ENCODE results near the gene TBRG4. TPM values are rescaled to one million over a fixed set of nuclear protein-coding genes. Genes with fewer than 3 reads are reported as not detected.

Gene TBRG4
- total RNA-seq, 1 donor from 2014 or later, result 71.2 TPM

GRCh38 chr7:45119550-45119949, 8.1 kb upstream of the TBRG4 start:
- no peaks in the 10 kb centered on the region for H3K27me3 ChIP-seq
- H3K4me3 ChIP-seq, result no peak overlapping the region
- H3K9me3 ChIP-seq, result no peaks in the 10 kb centered on the region
- H3K36me3 ChIP-seq, result no peaks in the 10 kb centered on the region
- intact Hi-C loops (cut with DNase I), result no loop called here
- no peak for TF ChIP-seq POLR2AphosphoS5 (IDR thresholded peaks at IDR 0.05; ENCODE audit: insufficient read depth in 1 of 2, low read depth in 1 of 2)
- TF ChIP-seq POLR2A (IDR thresholded peaks at IDR 0.05), result no peak
- no peak for TF ChIP-seq CTCF (IDR thresholded peaks at IDR 0.05)
- DNase-seq (ENCODE audit: extremely low spot score in 2 of 2), result no peak
- no peaks in the 10 kb centered on the region for H3K4me1 ChIP-seq
- H3K27ac ChIP-seq, result no peak overlapping the region

GRCh38 chr7:45118889-45119331, 7.4 kb upstream of the TBRG4 start:
- no peak for DNase-seq (ENCODE audit: extremely low spot score in 2 of 2)
- Histone ChIP-seq H3K27me3 (no peaks in the 10 kb centered on the region), H3K4me1 (no peaks in the 10 kb centered on the region), H3K36me3 (no peaks in the 10 kb centered on the region), H3K27ac (no peak overlapping the region), H3K4me3 (no peak overlapping the region), H3K9me3 (no peaks in the 10 kb centered on the region)
- no peak for TF ChIP-seq POLR2A (IDR thresholded peaks at IDR 0.05)
- TF ChIP-seq POLR2AphosphoS5 (IDR thresholded peaks at IDR 0.05; ENCODE audit: insufficient read depth in 1 of 2, low read depth in 1 of 2), result no peak
- TF ChIP-seq CTCF (IDR thresholded peaks at IDR 0.05), result no peak
- intact Hi-C loops (cut with DNase I), result no loop called here

- H3K27ac ChIP-seq, result no peak overlapping the region
- DNase-seq (ENCODE audit: extremely low spot score in 2 of 2), result no peak
- H3K36me3 ChIP-seq, result no peaks in the 10 kb centered on the region
- TF ChIP-seq POLR2AphosphoS5 (IDR thresholded peaks at IDR 0.05; ENCODE audit: insufficient read depth in 1 of 2, low read depth in 1 of 2), result no peak
- no peak for TF ChIP-seq POLR2A (IDR thresholded peaks at IDR 0.05)
- no peak for TF ChIP-seq CTCF (IDR thresholded peaks at IDR 0.05)
- H3K9me3 ChIP-seq, result no peaks in the 10 kb centered on the region
- H3K4me3 ChIP-seq, result no peak overlapping the region
- intact Hi-C loops (cut with DNase I), result no loop called here
- no peaks in the 10 kb centered on the region for H3K4me1 ChIP-seq
- H3K27me3 ChIP-seq, result no peaks in the 10 kb centered on the region
Observed at GRCh38 chr7:45118292-45118691, 6.8 kb upstream of the TBRG4 start.

GRCh38 chr7:45117582-45117981, 6.1 kb upstream of the TBRG4 start:
- Histone ChIP-seq H3K27me3 (no peaks in the 10 kb centered on the region), H3K4me3 (no peak overlapping the region), H3K4me1 (peaks cover 2% of the 10 kb centered on the region), H3K27ac (no peak overlapping the region), H3K9me3 (no peaks in the 10 kb centered on the region), H3K36me3 (no peaks in the 10 kb centered on the region)
- TF ChIP-seq CTCF (IDR thresholded peaks at IDR 0.05) (no peak), POLR2A (IDR thresholded peaks at IDR 0.05) (no peak), POLR2AphosphoS5 (IDR thresholded peaks at IDR 0.05; ENCODE audit: insufficient read depth in 1 of 2, low read depth in 1 of 2) (no peak)
- no peak for DNase-seq (ENCODE audit: extremely low spot score in 2 of 2)
- intact Hi-C loops (cut with DNase I), result no loop called here

GRCh38 chr7:45116048-45116447, 4.6 kb upstream of the TBRG4 start:
- Histone ChIP-seq H3K27ac (no peak overlapping the region), H3K4me1 (peaks cover 11% of the 10 kb centered on the region), H3K36me3 (no peaks in the 10 kb centered on the region), H3K4me3 (no peak overlapping the region), H3K27me3 (no peaks in the 10 kb centered on the region), H3K9me3 (no peaks in the 10 kb centered on the region)
- intact Hi-C loops (cut with DNase I), result no loop called here
- no peak for TF ChIP-seq POLR2A (IDR thresholded peaks at IDR 0.05)
- no peak for TF ChIP-seq POLR2AphosphoS5 (IDR thresholded peaks at IDR 0.05; ENCODE audit: insufficient read depth in 1 of 2, low read depth in 1 of 2)
- TF ChIP-seq CTCF (IDR thresholded peaks at IDR 0.05), result no peak
- DNase-seq (ENCODE audit: extremely low spot score in 2 of 2), result no peak

Measured in vagina (tissue), 2 donors.